A673 (cell line): Measurements from ENCODE around the gene TANC1. TPM values are rescaled to one million over a fixed set of nuclear protein-coding genes. Genes with fewer than 3 reads are reported as not detected.

ENCODE experiments used
- BruUV-seq: library from RNA; stranded (reverse); fragments of 400-500 nt; replicated peaks from 2 replicates; lab custom pipeline; 2021; lab: Mats Ljungman, UMichigan
- CTCF ChIA-PET: fragments of 300-600 bp; sonication (Branson Sonifier 250); formaldehyde crosslinking; loops from one replicate; lab custom pipeline; 2022; ENCODE audit warnings: antibody characterized with exemption; lab: Charles Lee
- POLR2A ChIA-PET: fragments of 300-600 bp; sonication (Branson Sonifier 250); formaldehyde crosslinking; loops from one replicate; lab custom pipeline; 2022; ENCODE audit warnings: antibody characterized with exemption; ENCODE audit not compliant: low non-redundant PET; lab: Charles Lee
- DNase-seq: peaks from one replicate; pipeline ENCODE4 v3.0.0-alpha.2; 2015; ENCODE audit warnings: low spot score
- H3K27ac ChIP-seq: fragments of 200-600 bp; sonication (generic); 2 replicates; pipeline ENCODE4 v1.5.1; 2016; ENCODE audit warnings: mixed run types, low read depth, mild to moderate bottlenecking, mixed read lengths, antibody characterized with exemption, low read length; ENCODE audit not compliant: poor library complexity, severe bottlenecking
- H3K27me3 ChIP-seq: fragments of 200-600 bp; sonication (generic); replicated peaks from 2 replicates; pipeline ENCODE4 v1.6.1; 2017; ENCODE audit warnings: mixed run types, low read depth, mild to moderate bottlenecking, mixed read lengths, antibody characterized with exemption, low read length; ENCODE audit not compliant: insufficient read depth, poor library complexity
- H3K36me3 ChIP-seq: fragments of 200-600 bp; sonication (generic); 2 replicates; pipeline ENCODE4 v1.6.1; 2016; ENCODE audit warnings: mixed run types, mild to moderate bottlenecking, mixed read lengths, antibody characterized with exemption, low read length; ENCODE audit not compliant: insufficient read depth, poor library complexity, severe bottlenecking
- H3K4me1 ChIP-seq: fragments of 200-600 bp; sonication (generic); 2 replicates; pipeline ENCODE4 v1.6.1; 2017; ENCODE audit warnings: mixed run types, mild to moderate bottlenecking, mixed read lengths, antibody characterized with exemption, low read length; ENCODE audit not compliant: insufficient read depth, poor library complexity, severe bottlenecking
- H3K4me3 ChIP-seq: fragments of 200-600 bp; sonication (generic); 2 replicates; pipeline ENCODE4 v1.5.1; 2016; ENCODE audit warnings: low read depth, mixed run types, mild to moderate bottlenecking, mixed read lengths, low read length; ENCODE audit not compliant: poor library complexity, severe bottlenecking
- H3K9me3 ChIP-seq: fragments of 200-600 bp; sonication (generic); 2 replicates; pipeline ENCODE4 v1.6.1; 2016; ENCODE audit warnings: mixed run types, low read depth, mild to moderate bottlenecking, mixed read lengths, antibody characterized with exemption, low read length; ENCODE audit not compliant: poor library complexity, severe bottlenecking
- CTCF ChIP-seq: fragments of 300-800, 200-600 bp; sonication (generic); conservative IDR thresholded peaks from 2 replicates; pipeline ENCODE4 v1.5.1; 2017; ENCODE audit warnings: low read depth, mild to moderate bottlenecking, antibody characterized with exemption, low read length, moderate library complexity, mixed read lengths
- EZH2 ChIP-seq: fragments of 200-600 bp; sonication (generic); IDR thresholded peaks from 2 replicates; pipeline ENCODE4 v1.6.1; 2017; ENCODE audit warnings: borderline replicate concordance, low read depth, mild to moderate bottlenecking, mixed read lengths, antibody characterized with exemption, low read length; ENCODE audit not compliant: poor library complexity, severe bottlenecking
- intact Hi-C: fragments of 100-400 bp; cut with micrococcal nuclease; formaldehyde crosslinking; loops from one replicate; pipeline ENCODE4 v1.10.0; 2022; ENCODE audit not compliant: unreplicated experiment
- total RNA-seq: library from RNA; stranded (reverse); gene quantifications from 2 replicates; pipeline ENCODE4 v1.2.3, GENCODE V29; 2021

TANC1 gene
- total RNA-seq, 1 experiment from 2014 or later, result 9.0 TPM

DNA sequence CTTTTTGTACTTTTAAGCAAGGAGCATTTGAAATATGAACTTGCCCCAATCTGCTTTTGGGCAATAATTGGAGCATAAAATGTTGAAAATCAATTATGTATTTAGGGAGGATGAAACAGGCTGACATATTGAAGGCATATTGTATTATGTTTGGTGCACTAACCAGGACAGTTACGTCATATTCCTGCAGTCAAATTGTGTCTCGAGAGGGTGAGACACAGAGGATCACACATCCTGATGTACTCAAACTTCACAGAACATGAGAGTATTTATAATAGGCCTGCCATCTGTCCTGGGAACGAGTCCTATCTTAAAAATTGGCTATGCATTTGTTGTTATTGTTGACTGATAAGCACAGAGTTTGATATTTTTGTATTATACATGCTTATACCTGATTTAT, 44.7 kb downstream of the TANC1 start:
- no peak for DNase-seq
- Histone ChIP-seq H3K27me3 (no peaks in the 10 kb centered on the region), H3K36me3 (no peaks in the 10 kb centered on the region), H3K27ac (no peak overlapping the region), H3K4me3 (no peak overlapping the region), H3K9me3 (peaks cover 17% of the 10 kb centered on the region), H3K4me1 (peaks cover 4% of the 10 kb centered on the region)
- intact Hi-C loops, result no loop called here
- POLR2A ChIA-PET, result no interaction called here
- CTCF ChIA-PET, result no interaction called here
- BruUV-seq, result no TSS peak
- TF ChIP-seq EZH2 (no peak), CTCF (no peak)

DNA sequence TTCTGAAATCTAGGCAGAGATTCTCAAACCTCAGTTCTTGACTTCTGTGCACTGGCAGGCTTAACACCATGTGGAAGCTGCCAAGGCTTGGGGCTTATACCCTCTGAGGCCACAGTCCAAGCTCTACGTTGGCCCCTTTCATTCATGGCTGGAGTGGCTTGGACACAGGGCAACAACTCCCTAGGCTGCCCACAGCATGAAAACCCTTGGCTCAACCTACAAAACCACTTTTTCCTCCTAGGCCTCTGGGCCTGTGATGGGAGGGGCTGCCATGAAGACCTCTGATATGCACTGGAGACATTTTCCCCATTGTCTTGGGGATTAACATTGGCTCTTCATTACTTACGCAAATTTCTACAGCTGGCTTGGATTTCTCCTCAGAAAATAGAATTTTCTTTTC, 46.7 kb downstream of the TANC1 start:
- Histone ChIP-seq H3K36me3 (no peaks in the 10 kb centered on the region), H3K27me3 (no peaks in the 10 kb centered on the region), H3K27ac (no peak overlapping the region), H3K9me3 (peaks cover 17% of the 10 kb centered on the region), H3K4me3 (no peak overlapping the region), H3K4me1 (peaks cover 3% of the 10 kb centered on the region)
- TF ChIP-seq CTCF (no peak), EZH2 (no peak)
- DNase-seq, result no peak
- BruUV-seq, result no TSS peak
- ChIA-PET CTCF (no interaction called here), POLR2A (no interaction called here)
- intact Hi-C loops, result no loop called here

DNA sequence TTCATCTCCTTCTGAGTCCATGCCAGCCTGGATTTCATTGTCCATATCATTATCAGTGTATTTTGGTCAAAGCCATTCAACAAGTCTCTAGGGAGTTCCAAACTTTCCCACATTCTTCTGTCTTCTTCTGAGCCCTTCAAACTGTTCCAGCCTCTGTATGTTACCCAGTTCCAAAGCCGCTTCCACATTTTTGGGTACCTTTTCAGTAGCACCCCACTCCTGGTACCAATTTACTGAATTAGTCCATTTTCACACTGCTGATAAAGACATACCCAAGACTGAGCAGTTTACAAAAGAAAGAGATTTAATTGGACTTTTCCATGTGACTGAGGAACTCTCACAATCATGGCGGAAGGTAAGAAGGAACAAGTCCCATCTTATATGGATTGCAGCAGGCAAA, 47.4 kb downstream of the TANC1 start:
- CTCF ChIA-PET, result no interaction called here
- POLR2A ChIA-PET, result no interaction called here

More for the DNA sequence above, 47.4 kb downstream of the TANC1 start:
- Histone ChIP-seq H3K9me3 (peaks cover 17% of the 10 kb centered on the region), H3K4me1 (no peaks in the 10 kb centered on the region), H3K27ac (no peak overlapping the region), H3K27me3 (no peaks in the 10 kb centered on the region), H3K4me3 (no peak overlapping the region), H3K36me3 (no peaks in the 10 kb centered on the region)
- intact Hi-C loops, result no loop called here
- no peak for DNase-seq
- no peak for TF ChIP-seq EZH2
- no peak for TF ChIP-seq CTCF
- no TSS peak for BruUV-seq
